HG03066 (cell line): ENCODE data around the gene PRXL2C.
"Not testable (repeated sequence)": the region's sequence is repeated elsewhere in the genome, so short reads cannot be mapped to it uniquely, and the experiment has no call there.

Experiments
- ATAC-seq: cut with Tn5 transposase; IDR thresholded peaks from one replicate; pipeline ENCODE4 v1.9.1; 2021; ENCODE audit warnings: low read depth; ENCODE audit not compliant: unreplicated experiment

Gene PRXL2C

DNA sequence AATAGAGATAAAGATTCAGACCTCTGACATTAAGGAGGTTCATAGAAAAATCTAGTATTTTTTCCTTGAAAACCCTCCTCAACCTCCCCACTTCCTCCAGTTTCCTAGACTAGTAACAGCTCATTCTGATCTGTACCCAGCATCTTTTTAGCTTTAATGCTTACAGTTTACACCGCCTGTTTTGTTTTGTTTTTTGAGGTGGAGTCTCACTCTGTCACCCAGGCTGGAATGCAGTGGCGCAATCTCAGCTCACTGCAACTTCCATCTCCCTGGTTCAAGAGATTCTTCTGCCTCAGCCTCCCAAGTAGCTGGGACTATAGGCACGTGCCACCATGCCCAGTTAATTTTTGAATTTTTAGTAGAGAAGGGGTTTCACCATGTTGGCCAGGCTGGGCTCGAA is 40.5 kb downstream of the PRXL2C start:
- not testable (repeated sequence) for ATAC-seq

DNA sequence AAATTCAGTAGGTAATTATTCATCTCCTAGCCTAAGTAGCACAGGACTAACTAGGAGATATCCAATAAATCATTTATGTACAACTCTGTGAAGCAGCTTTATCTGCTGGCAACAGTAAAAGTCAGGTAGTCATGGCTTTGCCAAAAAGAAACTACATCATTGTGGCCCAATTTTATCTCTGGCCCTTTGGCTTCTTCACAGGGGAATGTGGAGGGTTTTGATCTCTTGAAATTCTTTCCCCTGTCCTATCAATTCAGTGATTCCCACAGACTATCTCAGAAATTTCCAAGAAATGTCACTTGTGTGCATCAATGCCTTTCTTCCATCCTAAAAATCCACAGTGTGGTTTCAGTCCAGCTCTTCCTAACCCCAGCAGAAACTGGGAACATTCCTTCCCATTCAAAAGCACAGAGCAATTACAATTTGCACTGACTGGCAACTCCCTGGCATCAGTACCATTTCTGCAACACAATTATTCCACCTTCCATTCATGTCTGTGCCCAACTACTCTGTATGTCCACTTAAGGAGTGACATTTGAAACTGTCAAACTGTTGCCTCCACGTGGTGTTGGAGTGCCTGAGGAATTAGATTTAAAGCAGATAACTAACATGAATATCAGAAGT is 42.0 kb downstream of the PRXL2C start:
- ATAC-seq: no peak

DNA sequence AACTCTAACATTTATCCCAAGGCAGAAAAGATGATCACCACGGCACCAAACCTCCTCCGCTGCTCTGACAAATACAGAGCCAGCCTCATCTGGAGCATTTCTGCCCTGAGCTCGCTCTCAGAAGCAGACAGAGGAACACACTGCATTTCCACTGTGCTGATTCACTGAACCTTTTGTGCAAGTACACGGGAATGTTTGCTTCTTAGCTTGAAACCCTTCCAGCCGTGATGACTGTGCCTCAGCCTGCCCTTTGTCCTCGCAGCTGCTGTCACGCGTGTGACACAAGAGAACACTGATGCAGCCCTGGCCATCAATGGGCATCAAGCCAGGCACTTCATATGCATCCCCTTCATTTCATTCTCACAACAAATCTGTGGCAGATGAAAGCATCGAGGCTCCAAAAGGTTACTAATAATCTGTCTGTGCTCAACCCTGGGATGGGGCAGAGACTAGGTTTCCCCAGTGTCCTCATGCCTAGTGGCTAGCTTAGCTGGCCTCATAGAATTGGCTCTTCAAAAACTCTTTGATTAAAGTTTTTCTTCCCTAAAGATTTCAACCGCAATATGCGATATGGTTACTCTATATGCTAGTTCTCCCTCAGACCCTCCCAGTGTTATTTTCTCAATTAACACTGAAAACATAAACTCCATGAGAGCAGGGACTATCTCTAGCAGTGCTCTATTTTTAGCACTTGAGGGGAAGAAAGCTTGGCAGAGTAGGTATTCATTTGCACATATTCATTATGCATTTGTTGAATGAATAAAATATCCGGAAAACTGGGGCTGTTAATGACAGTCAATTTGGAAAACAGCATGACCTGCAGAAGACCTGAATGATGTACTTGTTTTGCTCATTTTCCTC is 42.8 kb downstream of the PRXL2C start:
- no peak for ATAC-seq

DNA sequence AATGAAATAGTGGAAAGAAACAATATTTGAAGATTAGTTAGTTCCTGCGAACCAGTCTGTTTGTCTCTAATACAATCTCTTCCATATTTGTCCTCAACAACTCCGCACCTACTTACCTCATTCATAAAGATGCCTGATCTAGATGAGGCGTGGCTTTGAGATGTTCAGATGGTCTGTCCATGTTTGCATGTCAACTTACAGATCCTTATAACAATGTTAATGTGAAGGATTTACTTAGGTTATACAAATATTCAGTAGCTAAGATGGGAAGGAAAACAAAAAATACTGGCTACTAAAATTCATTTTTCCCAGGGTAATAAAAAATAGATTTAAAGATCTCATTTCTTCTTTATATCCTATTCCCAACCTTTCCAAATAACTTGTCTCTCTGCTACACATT is 43.8 kb downstream of the PRXL2C start:
- no peak for ATAC-seq

DNA sequence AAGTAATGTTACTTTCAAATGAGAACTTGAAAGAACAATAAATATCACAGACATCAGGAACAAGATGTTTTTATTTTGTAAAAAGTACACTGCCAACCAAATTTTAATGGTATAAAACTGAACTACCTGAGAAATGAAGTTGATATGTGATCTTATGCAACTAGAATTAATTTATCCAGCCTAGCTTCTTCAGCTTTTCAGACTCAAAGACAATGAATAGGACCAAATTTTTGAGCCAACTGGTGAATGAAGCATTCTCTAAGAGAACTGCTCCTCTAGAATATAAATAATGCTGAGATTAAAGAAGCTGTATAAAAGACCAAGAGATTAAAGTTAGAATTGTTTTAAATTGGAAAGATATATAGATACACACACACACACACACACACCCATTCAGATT is 45.4 kb downstream of the PRXL2C start:
- ATAC-seq: no peak

DNA sequence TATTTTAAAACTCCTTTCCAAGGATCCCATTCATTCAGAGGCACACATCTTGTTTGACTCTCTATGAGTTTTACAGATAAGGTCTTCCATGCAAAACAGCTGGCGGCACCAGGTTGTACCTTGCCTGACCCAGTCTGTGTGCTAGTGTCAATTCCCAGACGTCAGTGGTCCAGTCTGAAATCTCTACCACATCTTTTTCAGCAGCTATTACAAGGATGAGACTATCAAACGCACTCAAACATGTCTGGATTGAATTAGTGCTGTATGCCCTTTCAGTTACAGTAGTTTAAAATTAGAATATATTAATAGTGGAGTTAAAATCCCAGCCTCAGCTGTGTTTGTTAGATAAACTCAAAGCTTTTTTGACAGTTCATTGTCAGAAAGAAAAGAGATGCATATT is 47.1 kb downstream of the PRXL2C start:
- no peak for ATAC-seq

DNA sequence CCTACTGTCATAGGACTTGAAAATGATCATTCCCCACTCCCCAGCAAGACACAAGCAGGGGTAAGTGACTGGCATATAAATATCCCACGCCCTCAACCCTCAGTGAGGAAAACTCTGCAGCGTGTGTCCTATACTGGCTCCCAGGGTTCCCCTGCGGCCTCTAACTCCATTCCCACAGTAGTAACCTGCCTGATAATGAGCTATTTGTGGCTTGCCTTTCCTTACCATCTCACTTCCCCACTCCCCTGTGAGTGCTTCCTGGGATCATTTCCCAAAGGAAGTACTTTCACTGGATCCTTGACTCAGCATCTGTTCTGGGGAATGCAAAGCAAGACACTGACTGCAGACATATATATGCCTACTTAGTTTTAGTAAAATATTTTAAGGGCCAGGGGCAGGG is 49.8 kb downstream of the PRXL2C start:
- ATAC-seq: no peak

DNA sequence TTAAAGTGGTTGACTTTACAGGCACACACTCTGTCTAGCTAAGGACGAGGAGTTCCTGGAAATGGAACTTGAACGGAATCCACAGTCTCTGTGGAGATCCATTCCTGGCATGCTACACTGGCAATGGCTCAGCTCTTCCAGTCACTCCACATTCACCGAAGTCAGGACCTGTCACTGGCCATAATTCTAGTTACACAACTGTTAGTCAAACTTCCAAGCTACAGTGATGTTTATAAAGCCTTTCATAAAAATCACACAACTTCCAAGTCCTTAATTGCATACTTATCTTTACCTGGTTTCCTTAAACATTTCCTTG is 51.2 kb downstream of the PRXL2C start:
- no peak for ATAC-seq

DNA sequence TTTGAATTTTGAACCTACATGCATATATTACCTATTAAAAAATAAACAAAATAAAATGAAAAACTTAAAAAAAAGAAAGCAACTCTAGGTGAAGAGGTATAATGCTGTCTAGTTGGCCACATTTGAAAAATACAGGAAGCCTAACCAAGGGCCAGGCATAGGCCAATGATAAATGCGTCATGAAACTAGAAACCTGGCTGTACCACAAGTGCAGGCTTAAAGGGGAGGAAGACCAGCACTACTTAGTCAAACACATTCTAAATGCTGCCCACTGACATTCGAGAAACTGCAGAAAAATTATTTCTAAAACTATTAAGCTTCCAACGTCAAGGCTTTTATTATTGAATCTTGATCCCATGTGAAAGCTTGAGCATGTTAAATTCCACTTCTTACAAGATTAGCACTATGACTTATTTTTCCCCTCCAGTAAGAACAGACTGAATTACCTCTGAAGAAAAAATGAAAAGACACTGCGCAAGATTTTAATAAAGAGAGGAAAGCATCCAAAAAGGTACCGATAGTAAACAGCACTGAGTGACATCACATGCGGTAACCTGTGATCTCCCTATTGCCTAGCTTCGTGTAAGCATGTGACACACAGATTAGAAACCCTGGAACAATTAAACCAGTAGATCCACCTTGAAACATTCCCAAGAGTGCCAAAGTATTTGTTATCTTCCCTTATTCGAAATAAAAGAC is 51.7 kb downstream of the PRXL2C start:
- ATAC-seq: no peak

DNA sequence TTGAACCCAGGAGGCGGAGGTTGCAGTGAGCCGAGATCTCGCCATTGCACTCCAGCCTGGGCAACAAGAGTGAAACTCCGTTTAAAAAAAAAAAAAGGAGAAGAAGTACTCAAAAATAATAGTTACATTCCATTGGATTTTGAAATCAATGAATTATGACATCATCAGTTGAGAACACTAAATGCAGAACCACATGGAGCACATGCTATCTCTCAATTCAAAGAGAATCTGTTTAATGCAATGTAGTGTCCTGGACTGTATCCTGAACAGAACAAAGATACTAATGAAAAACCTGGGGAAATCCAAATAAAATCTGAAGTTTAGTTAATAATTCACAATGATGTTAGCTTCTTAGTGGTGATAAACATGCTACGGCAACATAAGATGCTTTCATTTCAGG is 55.8 kb downstream of the PRXL2C start:
- no peak for ATAC-seq

DNA sequence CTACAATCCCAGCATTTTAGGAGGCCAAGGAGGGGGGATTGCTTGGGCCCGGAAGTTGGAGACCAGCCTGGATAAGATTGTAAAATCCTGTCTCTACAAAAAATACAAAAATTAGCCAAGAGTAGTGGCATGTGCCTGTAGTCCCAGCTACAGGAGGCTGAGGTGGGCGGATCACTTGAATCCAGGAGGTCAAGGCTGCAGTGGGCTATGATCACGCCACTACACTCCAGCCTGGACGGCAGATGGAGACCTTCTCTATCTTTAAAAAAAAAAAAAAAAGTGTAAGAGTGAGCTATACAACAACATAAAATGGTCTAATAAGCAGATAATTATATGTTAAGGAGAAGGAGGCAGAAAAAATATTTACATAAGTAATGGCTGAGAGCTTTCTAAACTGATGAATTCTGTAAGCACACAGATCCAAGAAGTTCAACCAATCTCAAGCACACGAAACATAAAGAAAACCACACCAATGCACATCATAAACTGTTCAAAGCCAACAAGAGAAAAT is 58.5 kb downstream of the PRXL2C start:
- no peak for ATAC-seq
